Sigmoid colon (tissue), 7 donors: Measurements from ENCODE around the gene GNL1. TPM values are rescaled to one million over a fixed set of nuclear protein-coding genes. Genes with fewer than 3 reads are reported as not detected.
"Not testable (repeated sequence)": the region's sequence is repeated elsewhere in the genome, so short reads cannot be mapped to it uniquely, and the experiment has no call there.

Experiments
- DNase-seq: peaks from one replicate; pipeline ENCODE4 v3.0.0-alpha.2; 2019
- H3K27ac ChIP-seq, 4 donors: fragments of 200-600 bp; sonication (generic); one replicate each; pipeline ENCODE4 v1.5.1; 2016 to 2019; ENCODE audit warnings: mild to moderate bottlenecking in 1 of 4
- H3K27me3 ChIP-seq, 3 donors: fragments of 200-600 bp; sonication (generic); one replicate each; pipeline ENCODE4 v1.5.1; 2019; ENCODE audit warnings: mild to moderate bottlenecking in 1 of 3
- H3K36me3 ChIP-seq, 4 donors: fragments of 200-600 bp; sonication (generic); one replicate each; pipeline ENCODE4 v1.5.1; 2016 to 2019
- H3K4me1 ChIP-seq, 4 donors: fragments of 200-600 bp; sonication (generic); one replicate each; pipeline ENCODE4 v1.5.1; 2017 to 2019
- H3K4me3 ChIP-seq, 4 donors: fragments of 200-600 bp; sonication (generic); one replicate each; pipeline ENCODE4 v1.5.1; 2017 to 2019; ENCODE audit warnings: mild to moderate bottlenecking in 2 of 4, moderate library complexity in 1 of 4
- H3K9me3 ChIP-seq, 4 donors: fragments of 200-600 bp in 3 of 4; sonication (generic) in 3 of 4; one replicate each; pipeline versions ENCODE4 v1.5.1 to v1.6.1; 2013 to 2019
- EP300 ChIP-seq, 4 donors: sonication (generic); formaldehyde crosslinking; IDR thresholded peaks; one replicate each; pipeline ENCODE4 v1.6.1; 2017; ENCODE audit warnings: antibody characterized with exemption in 4 of 4
- POLR2A ChIP-seq, 2 donors: fragments of 450-650 bp; IDR thresholded peaks; one replicate each; pipeline ENCODE4 v1.6.1; 2016; ENCODE audit warnings: antibody characterized with exemption in 2 of 2, mild to moderate bottlenecking in 2 of 2, moderate library complexity in 2 of 2
- POLR2AphosphoS5 ChIP-seq, 4 donors: sonication (generic); formaldehyde crosslinking; IDR thresholded peaks; one replicate each; pipeline ENCODE4 v1.6.1; 2017; ENCODE audit warnings: antibody characterized with exemption in 4 of 4
- WGBS, 2 donors: extraction: QIAGEN DNeasy Blood & Tissue Kit; methylation state at CpG; one replicate each; pipeline ENCODE4 v1.1.7; 2013; 5-methylcytosine and 5-hydroxymethylcytosine counted together
- intact Hi-C: fragments of 100-400 bp; cut with DNase I; formaldehyde crosslinking; loops from one replicate; pipeline ENCODE4 v1.15.1; 2023
- polyA plus RNA-seq, 3 donors: library from polyadenylated mRNA; stranded (reverse); fragments of 200-250 nt; gene quantifications; one replicate each; pipeline ENCODE4 v1.2.3, GENCODE V29; 2013
- total RNA-seq, 4 donors: library from RNA; depleted of rRNA; stranded (reverse); fragments of >200 nt; gene quantifications; one replicate each; pipeline ENCODE4 v1.1.0, GENCODE V29; 2016
- TF ChIP-seq, protein P1 (sequence below), 4 experiments: fragments of 450-650 bp in 3 of 4; fragments of 200-600 bp in 1 of 4; IDR thresholded peaks; one replicate each; pipeline ENCODE4 v1.5.1; 2016 to 2019; ENCODE audit warnings: antibody characterized with exemption in 4 of 4, mild to moderate bottlenecking in 3 of 4, moderate library complexity in 2 of 4
- donor health status: healthy with polysubstance abuse.
- donor health status: Bipolar disorder and iron deficiency.
- donor health status: healthy.

The GNL1 gene
- total and polyA plus RNA-seq, 7 donors, result 27.7 to 50.6 (median 35.7) TPM

DNA sequence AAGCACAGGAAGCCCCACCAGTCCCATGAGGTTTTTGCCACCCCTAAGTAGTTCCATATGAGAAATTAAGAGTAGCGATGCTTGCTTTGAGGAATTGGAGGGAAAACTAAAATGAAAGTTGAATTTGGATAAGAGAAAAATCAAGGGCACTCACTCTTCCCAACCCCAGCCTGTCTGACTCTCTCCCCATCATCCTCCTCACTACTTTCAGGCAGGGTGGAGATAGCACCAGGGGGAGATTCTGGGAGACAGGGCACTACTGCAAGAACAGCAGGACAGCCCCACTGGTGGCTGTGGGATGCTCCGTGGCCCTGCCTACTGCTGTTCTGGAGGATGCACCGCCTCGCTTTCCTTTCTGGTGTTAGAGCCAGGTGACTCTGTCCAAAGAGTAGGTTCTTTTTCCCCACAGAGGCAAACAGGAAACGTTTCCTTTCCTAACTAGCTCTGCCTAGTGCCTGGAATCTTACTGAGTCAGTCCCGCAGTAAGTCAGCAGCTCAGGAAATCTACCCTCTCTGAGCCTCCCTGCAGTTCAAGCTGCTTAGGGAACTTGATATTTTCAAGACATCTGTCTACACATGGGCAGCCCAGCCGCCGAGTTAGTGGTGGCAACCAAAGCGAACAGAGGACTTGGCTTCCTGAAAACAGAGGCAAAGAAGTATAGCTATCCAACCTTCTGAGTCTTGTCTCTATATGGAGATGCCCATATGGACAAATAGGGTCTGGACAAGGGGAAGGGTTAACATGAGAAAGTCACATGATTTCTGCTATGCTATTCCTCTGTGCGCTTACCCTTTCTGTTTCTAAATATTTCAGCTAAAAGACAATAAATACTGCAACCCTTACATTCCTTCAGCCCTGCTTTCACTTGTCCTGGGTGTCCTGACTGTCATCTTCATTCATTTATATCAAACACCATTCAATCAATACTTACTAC, 55.6 kb downstream of the GNL1 start:
- intact Hi-C loops, result no loop called here
- no peaks in the 10 kb centered on the region for H3K4me1 ChIP-seq
- no peaks in the 10 kb centered on the region for H3K36me3 ChIP-seq
- H3K27me3 ChIP-seq, result no peaks in the 10 kb centered on the region
- H3K27ac ChIP-seq, result peak overlapping the region in 3 of 4 donors; percentile 17 to 65 (median 28)
- H3K4me3 ChIP-seq, result no peak overlapping the region
- TF ChIP-seq POLR2A (IDR thresholded peaks at IDR 0.05), result no peak
- peak in 1 of 4 donors; percentile 38 for TF ChIP-seq POLR2AphosphoS5 (IDR thresholded peaks at IDR 0.05)
- TF ChIP-seq, protein P1, sequence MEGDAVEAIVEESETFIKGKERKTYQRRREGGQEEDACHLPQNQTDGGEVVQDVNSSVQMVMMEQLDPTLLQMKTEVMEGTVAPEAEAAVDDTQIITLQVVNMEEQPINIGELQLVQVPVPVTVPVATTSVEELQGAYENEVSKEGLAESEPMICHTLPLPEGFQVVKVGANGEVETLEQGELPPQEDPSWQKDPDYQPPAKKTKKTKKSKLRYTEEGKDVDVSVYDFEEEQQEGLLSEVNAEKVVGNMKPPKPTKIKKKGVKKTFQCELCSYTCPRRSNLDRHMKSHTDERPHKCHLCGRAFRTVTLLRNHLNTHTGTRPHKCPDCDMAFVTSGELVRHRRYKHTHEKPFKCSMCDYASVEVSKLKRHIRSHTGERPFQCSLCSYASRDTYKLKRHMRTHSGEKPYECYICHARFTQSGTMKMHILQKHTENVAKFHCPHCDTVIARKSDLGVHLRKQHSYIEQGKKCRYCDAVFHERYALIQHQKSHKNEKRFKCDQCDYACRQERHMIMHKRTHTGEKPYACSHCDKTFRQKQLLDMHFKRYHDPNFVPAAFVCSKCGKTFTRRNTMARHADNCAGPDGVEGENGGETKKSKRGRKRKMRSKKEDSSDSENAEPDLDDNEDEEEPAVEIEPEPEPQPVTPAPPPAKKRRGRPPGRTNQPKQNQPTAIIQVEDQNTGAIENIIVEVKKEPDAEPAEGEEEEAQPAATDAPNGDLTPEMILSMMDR (IDR thresholded peaks at IDR 0.05), result no peak
- WGBS, 2 donors, result 45 to 77% methylated on average over 10 of the region's 10 CpGs
- no peak for DNase-seq
- no peaks in the 10 kb centered on the region for H3K9me3 ChIP-seq

DNA sequence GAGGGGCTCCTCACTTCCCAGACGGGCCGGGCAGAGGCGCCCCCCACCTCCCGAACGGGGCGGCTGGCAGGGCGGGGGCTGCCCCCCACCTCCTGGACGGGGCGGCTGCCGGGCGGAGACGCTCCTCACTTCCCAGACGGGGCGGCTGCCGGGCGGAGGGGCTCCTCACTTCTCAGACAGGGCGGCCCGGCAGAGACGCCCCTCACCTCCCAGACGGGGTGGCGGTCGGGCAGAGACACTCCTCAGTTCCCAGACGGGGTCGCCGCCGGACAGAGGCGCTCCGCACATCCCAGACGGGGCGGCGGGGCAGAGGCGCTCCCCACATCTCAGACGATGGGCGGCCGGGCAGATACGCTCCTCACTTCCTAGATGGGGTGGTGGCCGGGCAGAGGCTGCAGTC, 57.6 kb downstream of the GNL1 start:
- DNase-seq, intact Hi-C loops: not testable (repeated sequence)
- 92 to 95% methylated on average over 37 of the region's 37 CpGs for WGBS, 2 donors

DNA sequence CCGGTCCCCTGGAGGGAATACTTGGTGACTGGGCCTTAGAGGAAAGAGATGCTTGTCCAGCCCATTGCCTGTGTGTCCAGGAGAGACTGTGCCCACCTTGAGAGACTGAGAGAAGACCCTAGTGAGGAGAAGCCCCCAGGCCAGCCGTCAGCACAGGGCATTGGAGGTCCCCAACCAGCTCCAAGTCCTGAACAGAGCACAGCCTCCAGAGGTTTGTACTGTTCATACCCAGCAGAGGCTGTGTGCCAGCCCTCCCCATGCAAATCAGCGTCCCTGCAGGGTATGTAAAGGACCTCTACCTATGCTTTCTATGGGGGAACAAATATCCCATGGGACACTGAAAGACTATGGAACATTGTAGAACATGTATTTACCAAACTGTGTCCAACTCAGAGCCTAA, 58.6 kb downstream of the GNL1 start:
- Histone ChIP-seq H3K4me1 (peaks cover 0 to 5% (median under 1%) of the 10 kb centered on the region in 4 donors), H3K4me3 (no peak overlapping the region), H3K27me3 (no peaks in the 10 kb centered on the region), H3K9me3 (no peaks in the 10 kb centered on the region), H3K27ac (no peak overlapping the region), H3K36me3 (peaks cover 4 to 17% (median 5%) of the 10 kb centered on the region in 4 donors)
- WGBS, 2 donors, result 86 to 90% methylated on average over 3 of the region's 3 CpGs
- TF ChIP-seq POLR2AphosphoS5 (IDR thresholded peaks at IDR 0.05), result no peak
- TF ChIP-seq, protein P1 (IDR thresholded peaks at IDR 0.05), result no peak
- no peak for TF ChIP-seq POLR2A (IDR thresholded peaks at IDR 0.05)
- TF ChIP-seq EP300 (IDR thresholded peaks at IDR 0.05), result no peak
- intact Hi-C loops, result no loop called here
- DNase-seq, result no peak

More for the DNA sequence above, 57.6 kb downstream of the GNL1 start:
- not testable (repeated sequence) for H3K27ac ChIP-seq, H3K9me3 ChIP-seq, H3K36me3 ChIP-seq, H3K4me1 ChIP-seq, H3K4me3 ChIP-seq, H3K27me3 ChIP-seq

DNA sequence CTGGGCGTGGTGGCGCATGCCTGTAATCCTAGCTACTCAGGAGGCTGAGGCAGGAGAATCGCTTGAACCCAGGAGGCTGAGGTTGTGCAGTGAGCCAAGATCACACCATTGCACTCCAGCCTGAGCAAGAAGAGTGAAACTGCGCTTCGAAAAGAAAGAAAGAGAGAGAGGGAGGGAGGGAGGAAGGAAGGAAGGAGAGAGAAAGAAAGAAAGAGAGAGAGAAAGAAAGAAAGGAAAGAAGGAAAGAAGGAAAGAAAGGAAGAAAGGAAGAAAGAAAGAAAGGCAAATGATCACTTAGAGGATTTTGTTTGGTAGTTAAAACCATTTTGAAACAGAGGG, 59.1 kb downstream of the GNL1 start:
- 97% methylated on average over 5 of the region's 5 CpGs for WGBS, 2 donors
- H3K27me3 ChIP-seq, intact Hi-C loops, H3K4me3 ChIP-seq, H3K9me3 ChIP-seq, DNase-seq: not testable (repeated sequence)
- Histone ChIP-seq H3K27ac (peak overlapping the region in 1 of 4 donors; percentile 58), H3K36me3 (peaks cover 9 to 21% (median 10%) of the 10 kb centered on the region in 4 donors), H3K4me1 (peaks cover 0 to 10% (median 4%) of the 10 kb centered on the region in 4 donors)

DNA sequence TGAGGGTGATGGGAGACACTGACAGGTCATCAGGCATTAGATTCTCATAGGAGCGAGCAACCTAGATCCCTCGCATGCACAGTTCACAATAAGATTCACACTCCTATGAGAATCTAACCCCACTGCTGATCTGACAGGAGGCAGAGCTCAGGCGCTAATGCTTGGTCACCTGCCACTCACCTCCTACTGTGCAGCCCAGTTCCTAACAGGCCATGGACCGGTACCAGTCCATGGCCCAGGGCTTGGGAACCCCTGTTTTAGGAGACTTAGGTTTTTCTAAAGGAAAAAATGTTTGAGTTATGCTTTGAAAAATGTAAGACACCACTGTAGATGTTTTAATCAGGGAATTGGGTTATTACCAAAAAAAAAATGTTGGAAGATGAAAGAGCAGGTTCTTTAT, 60.3 kb downstream of the GNL1 start:
- intact Hi-C loops, result no loop called here
- WGBS, 2 donors, result 93 to 96% methylated on average over 4 of the region's 4 CpGs

DNA sequence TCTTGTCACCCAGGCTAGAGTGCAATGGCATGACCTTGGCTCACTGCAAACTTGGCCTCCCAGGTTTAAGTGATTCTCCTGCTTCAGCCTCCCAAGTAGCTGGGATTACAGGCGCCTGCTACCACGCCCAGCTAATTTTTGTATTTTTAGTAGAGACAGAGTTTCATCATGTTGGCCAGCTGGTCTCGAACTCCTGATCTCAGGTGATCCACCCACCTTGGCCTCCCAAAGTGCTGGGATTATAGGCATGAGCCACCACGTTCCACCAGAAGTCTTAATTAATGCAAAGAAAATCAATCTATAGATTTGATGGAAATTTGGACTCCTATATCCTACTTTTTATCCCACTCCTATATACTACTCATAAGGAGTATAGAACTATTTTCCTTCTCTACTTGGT, 61.2 kb downstream of the GNL1 start:
- H3K27me3 ChIP-seq, DNase-seq, H3K4me3 ChIP-seq, H3K9me3 ChIP-seq, H3K27ac ChIP-seq, intact Hi-C loops: not testable (repeated sequence)
- peaks cover 0 to 32% (median 26%) of the 10 kb centered on the region in 4 donors for H3K4me1 ChIP-seq
- 87 to 91% methylated on average over 4 of the region's 4 CpGs for WGBS, 2 donors
- H3K36me3 ChIP-seq, result peaks cover 26 to 42% (median 28%) of the 10 kb centered on the region in 4 donors

More for the DNA sequence above, 60.3 kb downstream of the GNL1 start:
- H3K27me3 ChIP-seq, result no peaks in the 10 kb centered on the region
- H3K9me3 ChIP-seq, result no peaks in the 10 kb centered on the region
- peak overlapping the region in 2 of 4 donors; percentile 20 to 58 for H3K27ac ChIP-seq
- H3K4me1 ChIP-seq, result peaks cover 0 to 23% (median 17%) of the 10 kb centered on the region in 4 donors
- no peak for DNase-seq
- TF ChIP-seq POLR2AphosphoS5 (IDR thresholded peaks at IDR 0.05), result no peak
- TF ChIP-seq, protein P1 (IDR thresholded peaks at IDR 0.05), result no peak
- no peak for TF ChIP-seq POLR2A (IDR thresholded peaks at IDR 0.05)
- TF ChIP-seq EP300 (IDR thresholded peaks at IDR 0.05), result no peak
- no peak overlapping the region for H3K4me3 ChIP-seq
- peaks cover 19 to 34% (median 21%) of the 10 kb centered on the region in 4 donors for H3K36me3 ChIP-seq
